ENCODE results near the gene GFY.
A peak's percentile ranks its signal among the peaks of the same experiment; 100 is the strongest.

GFY gene

GRCh38 chr19:49428547-49429451 lies 3.6 kb downstream of the GFY start:
- no peak overlapping the region for H3K4me3 ChIP-seq (ENCODE audit: low read depth, low read length)
- no peak for DNase-seq (ENCODE audit: low read depth)

GRCh38 chr19:49430172-49430677 lies 5.0 kb downstream of the GFY start:
- DNase-seq (ENCODE audit: low read depth), result no peak
- H3K4me3 ChIP-seq (ENCODE audit: low read depth, low read length), result no peak overlapping the region
- TF ChIP-seq CTCF (conservative IDR thresholded peaks at IDR 0.05; ENCODE audit: low read depth, low read length), result no peak

More at GRCh38 chr19:49428547-49429451, 3.6 kb downstream of the GFY start:
- no peak for TF ChIP-seq CTCF (conservative IDR thresholded peaks at IDR 0.05; ENCODE audit: low read depth, low read length)

GRCh38 chr19:49430678-49431329 lies 5.6 kb downstream of the GFY start:
- no peak for DNase-seq (ENCODE audit: low read depth)
- no peak overlapping the region for H3K4me3 ChIP-seq (ENCODE audit: low read depth, low read length)
- peak; percentile 45 for TF ChIP-seq CTCF (conservative IDR thresholded peaks at IDR 0.05; ENCODE audit: low read depth, low read length)

GRCh38 chr19:49431330-49431749 lies 6.2 kb downstream of the GFY start:
- TF ChIP-seq CTCF (conservative IDR thresholded peaks at IDR 0.05; ENCODE audit: low read depth, low read length), result no peak
- DNase-seq (ENCODE audit: low read depth), result no peak
- no peak overlapping the region for H3K4me3 ChIP-seq (ENCODE audit: low read depth, low read length)

- H3K4me3 ChIP-seq (ENCODE audit: low read depth, low read length), result no peak overlapping the region
- DNase-seq (ENCODE audit: low read depth), result no peak
- TF ChIP-seq CTCF (conservative IDR thresholded peaks at IDR 0.05; ENCODE audit: low read depth, low read length), result no peak
Observed at GRCh38 chr19:49432141-49433073, 7.2 kb downstream of the GFY start.

GRCh38 chr19:49433240-49433901 lies 8.2 kb downstream of the GFY start:
- H3K4me3 ChIP-seq (ENCODE audit: low read depth, low read length), result no peak overlapping the region
- no peak for DNase-seq (ENCODE audit: low read depth)
- no peak for TF ChIP-seq CTCF (conservative IDR thresholded peaks at IDR 0.05; ENCODE audit: low read depth, low read length)

Data from choroid plexus epithelial cell (primary cell).